Camera-type eye (tissue), 1 donor: ENCODE results near the gene FZD2. TPM values are rescaled to one million over a fixed set of nuclear protein-coding genes. Genes with fewer than 3 reads are reported as not detected.

Source experiments
- total RNA-seq: library from RNA; depleted of rRNA; stranded (reverse); fragments of >200 nt; gene quantifications from one replicate; pipeline ENCODE4 v1.2.3, GENCODE V29; 2014

Gene FZD2
- total RNA-seq: 15.1 TPM

DNA sequence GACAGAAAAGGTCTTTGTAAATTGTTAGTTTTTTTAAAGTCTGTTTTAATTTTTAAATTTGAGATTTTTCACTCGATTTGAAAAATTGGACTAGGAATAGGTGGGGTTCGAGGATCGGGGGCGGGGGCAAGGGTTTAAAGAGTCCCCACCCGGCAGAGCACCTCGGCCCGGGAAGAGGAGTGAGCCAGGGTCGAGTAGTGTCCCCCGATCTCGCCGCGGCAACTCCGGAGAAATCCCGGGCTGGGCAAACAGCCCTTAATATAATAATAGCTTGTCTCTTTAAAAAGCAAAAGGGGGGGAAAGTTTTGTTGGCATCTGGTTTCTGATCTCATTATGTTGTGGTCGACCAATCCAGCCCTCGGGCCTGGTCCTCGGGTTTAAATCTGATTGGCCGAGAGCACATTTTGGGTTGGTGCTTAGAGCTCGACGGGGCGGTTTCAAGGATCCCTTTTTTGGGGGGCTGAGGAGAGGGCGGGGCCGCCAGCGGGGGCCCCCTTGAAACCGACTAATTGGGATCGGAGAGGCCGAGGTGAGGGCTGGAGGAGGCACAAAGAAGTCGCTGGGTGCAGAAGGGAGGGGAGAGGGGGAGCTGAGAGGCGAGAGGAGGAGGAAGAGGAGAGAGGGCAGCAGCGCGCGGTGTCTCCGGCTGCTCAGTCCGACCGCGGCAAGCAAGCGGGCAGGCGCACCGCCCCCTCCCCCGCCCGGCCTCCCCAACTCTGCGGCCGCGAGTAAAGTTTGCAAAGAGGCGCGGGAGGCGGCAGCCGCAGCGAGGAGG, at the start of gene FZD2:
TSS of gene FZD2 (plus strand) at position 653 of the 775 bp plus-strand sequence. CDS start 205 bp downstream, outside the sequence.

Other genes with a start within 250 kb of the FZD2 start
- 36.4 TPM for gene RUNDC3A, start 248.9 kb upstream of the FZD2 start, total RNA-seq
- gene SLC25A39, start 232.7 kb upstream of the FZD2 start, total RNA-seq: 49.3 TPM
- gene GRN, start 212.2 kb upstream of the FZD2 start, total RNA-seq: 158 TPM
- gene FAM171A2, start 193.6 kb upstream of the FZD2 start, total RNA-seq: 52.0 TPM
- 9.0 TPM for gene ITGA2B, start 167.8 kb upstream of the FZD2 start, total RNA-seq
- 81.4 TPM for gene GPATCH8, start 54.1 kb upstream of the FZD2 start, total RNA-seq
- 1.5 TPM for gene MEIOC, start 99.0 kb downstream of the FZD2 start, total RNA-seq
- 34.0 TPM for gene CCDC43, start 132.3 kb downstream of the FZD2 start, total RNA-seq
- 13.0 TPM for gene DBF4B, start 151.2 kb downstream of the FZD2 start, total RNA-seq
- gene ADAM11, start 201.5 kb downstream of the FZD2 start, total RNA-seq: 19.4 TPM